GM12878 (cell line): ENCODE measurements around the gene RBL2.

Source experiments
- CHD1 ChIP-seq: IDR thresholded peaks from 2 replicates; pipeline ENCODE4 v1.6.1; 2012; ENCODE audit warnings: low read depth, low read length, improper control_type of control experiment
- TF ChIP-seq, protein P1 (sequence below), 3 experiments: IDR thresholded peaks in 2 of 3; conservative IDR thresholded peaks in 1 of 3; 2 replicates each; pipeline ENCODE4 v1.5.1; 2011; ENCODE audit warnings: low read depth in 3 of 3, low read length in 3 of 3, mild to moderate bottlenecking in 3 of 3, control low read depth in 2 of 3, moderate library complexity in 2 of 3, inconsistent platforms in 1 of 3, mixed read lengths in 1 of 3; ENCODE audit not compliant: control insufficient read depth in 2 of 3, insufficient read depth in 1 of 3; ENCODE audit errors: extremely low read depth in 1 of 3

DNA sequence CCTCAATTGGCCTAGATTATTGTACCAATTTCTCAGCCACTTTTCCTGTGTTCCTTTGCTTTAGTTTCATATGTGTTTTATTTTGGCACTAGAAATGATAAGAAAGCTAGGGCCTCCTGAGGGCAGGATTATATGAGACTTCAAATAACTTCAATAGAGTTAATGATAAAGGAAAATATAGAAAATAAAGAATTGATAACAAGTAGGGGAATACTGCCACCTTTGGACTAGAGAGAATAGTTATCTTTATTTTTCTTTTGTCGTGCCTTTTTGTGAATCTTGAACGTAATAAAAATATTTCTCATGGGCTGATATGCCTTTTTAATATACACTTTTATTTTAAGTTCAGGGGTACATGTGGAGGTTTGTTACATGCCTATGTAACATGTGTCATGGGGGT lies 29.3 kb upstream of the RBL2 start:
- TF ChIP-seq, protein P1, sequence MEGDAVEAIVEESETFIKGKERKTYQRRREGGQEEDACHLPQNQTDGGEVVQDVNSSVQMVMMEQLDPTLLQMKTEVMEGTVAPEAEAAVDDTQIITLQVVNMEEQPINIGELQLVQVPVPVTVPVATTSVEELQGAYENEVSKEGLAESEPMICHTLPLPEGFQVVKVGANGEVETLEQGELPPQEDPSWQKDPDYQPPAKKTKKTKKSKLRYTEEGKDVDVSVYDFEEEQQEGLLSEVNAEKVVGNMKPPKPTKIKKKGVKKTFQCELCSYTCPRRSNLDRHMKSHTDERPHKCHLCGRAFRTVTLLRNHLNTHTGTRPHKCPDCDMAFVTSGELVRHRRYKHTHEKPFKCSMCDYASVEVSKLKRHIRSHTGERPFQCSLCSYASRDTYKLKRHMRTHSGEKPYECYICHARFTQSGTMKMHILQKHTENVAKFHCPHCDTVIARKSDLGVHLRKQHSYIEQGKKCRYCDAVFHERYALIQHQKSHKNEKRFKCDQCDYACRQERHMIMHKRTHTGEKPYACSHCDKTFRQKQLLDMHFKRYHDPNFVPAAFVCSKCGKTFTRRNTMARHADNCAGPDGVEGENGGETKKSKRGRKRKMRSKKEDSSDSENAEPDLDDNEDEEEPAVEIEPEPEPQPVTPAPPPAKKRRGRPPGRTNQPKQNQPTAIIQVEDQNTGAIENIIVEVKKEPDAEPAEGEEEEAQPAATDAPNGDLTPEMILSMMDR (IDR thresholded peaks at IDR 0.05 in 2 of 3, conservative IDR thresholded peaks at IDR 0.05 in 1 of 3; ENCODE audit: control insufficient read depth in 2 of 3, extremely low read depth in 1 of 3, insufficient read depth in 1 of 3, low read depth in 3 of 3, low read length in 3 of 3), result no peak; a peak in 1 of 6 replicates
- no peak for TF ChIP-seq CHD1
